Body of pancreas (tissue), 4 donors: ENCODE data around the gene DNMBP.
"Not testable (repeated sequence)": the region's sequence is repeated elsewhere in the genome, so short reads cannot be mapped to it uniquely, and the experiment has no call there.

Experiments
- CTCF ChIP-seq, 7 experiments: fragments of 450-650 bp in 4 of 7; fragments of 200-600 bp in 3 of 7; sonication (generic) in 3 of 7; IDR thresholded peaks; one replicate each; pipeline ENCODE4 v1.5.1; 2016 to 2019; ENCODE audit warnings: antibody characterized with exemption in 7 of 7
- POLR2A ChIP-seq, 3 donors: fragments of 450-650 bp; IDR thresholded peaks; one replicate each; pipeline ENCODE4 v1.6.1; 2016; ENCODE audit warnings: antibody characterized with exemption in 3 of 3, mild to moderate bottlenecking in 2 of 3

GRCh38 chr10:99932203-99932957 lies 77.4 kb downstream of the DNMBP start:
- not testable (repeated sequence) for TF ChIP-seq CTCF, POLR2A (IDR thresholded peaks at IDR 0.05)
